H9 (cell line): ENCODE results near the gene PPP1R17. TPM values are rescaled to one million over a fixed set of nuclear protein-coding genes. Genes with fewer than 3 reads are reported as not detected.
A peak's percentile ranks its signal among the peaks of the same experiment; 100 is the strongest.

ENCODE experiments used
- DNase-seq: peaks from one replicate; pipeline ENCODE4 v3.0.0-alpha.2; 2017
- H2AFZ ChIP-seq: one replicate; pipeline ENCODE4 v1.6.1; 2013; ENCODE audit warnings: mild to moderate bottlenecking, low read length, control low read depth, moderate library complexity
- H2AK5ac ChIP-seq: 2 replicates; pipeline ENCODE4 v1.6.1; 2013; ENCODE audit warnings: low read length, control low read depth, mixed read lengths; ENCODE audit not compliant: insufficient read length
- H2BK120ac ChIP-seq: one replicate; pipeline ENCODE4 v1.6.1; 2013; ENCODE audit warnings: low read depth, mild to moderate bottlenecking, low read length, control low read depth, inconsistent platforms; ENCODE audit not compliant: poor library complexity, severe bottlenecking
- H2BK12ac ChIP-seq: 2 replicates; pipeline ENCODE4 v1.6.1; 2013; ENCODE audit warnings: low read length, control low read depth, mixed read lengths, low read depth; ENCODE audit not compliant: insufficient read length
- H2BK15ac ChIP-seq: 2 replicates; pipeline ENCODE4 v1.6.1; 2013; ENCODE audit warnings: low read depth, low read length, control low read depth
- H2BK20ac ChIP-seq: one replicate; pipeline ENCODE4 v1.6.1; 2013; ENCODE audit warnings: low read depth, mild to moderate bottlenecking, low read length, control low read depth, inconsistent platforms; ENCODE audit not compliant: poor library complexity, severe bottlenecking
- H2BK5ac ChIP-seq: 2 replicates; pipeline ENCODE4 v1.6.1; 2013; ENCODE audit warnings: low read length, control low read depth, mixed read lengths; ENCODE audit not compliant: insufficient read length
- H3K14ac ChIP-seq: 2 replicates; pipeline ENCODE4 v1.6.1; 2013; ENCODE audit warnings: low read length, control low read depth; ENCODE audit not compliant: insufficient read depth
- H3K18ac ChIP-seq: 2 replicates; pipeline ENCODE4 v1.6.1; 2013; ENCODE audit warnings: low read depth, mild to moderate bottlenecking, mixed read lengths, low read length, control low read depth; ENCODE audit not compliant: insufficient read length
- H3K23ac ChIP-seq: 2 replicates; pipeline ENCODE4 v1.6.1; 2013; ENCODE audit warnings: low read length, control low read depth, mixed read lengths, low read depth; ENCODE audit not compliant: insufficient read length
- H3K23me2 ChIP-seq: 2 replicates; pipeline ENCODE4 v1.6.1; 2013; ENCODE audit warnings: low read depth, mild to moderate bottlenecking, mixed read lengths, low read length, control low read depth; ENCODE audit not compliant: insufficient read length, poor library complexity, severe bottlenecking
- H3K27ac ChIP-seq: 2 replicates; pipeline ENCODE4 v1.5.1; 2013; ENCODE audit warnings: low read length, control low read depth, mixed read lengths, low read depth; ENCODE audit not compliant: insufficient read length
- H3K27me3 ChIP-seq: 2 replicates; pipeline ENCODE4 v1.6.1; 2013; ENCODE audit warnings: low read length, control low read depth, inconsistent platforms; ENCODE audit not compliant: insufficient read depth
- H3K4ac ChIP-seq: 2 replicates; pipeline ENCODE4 v1.6.1; 2013; ENCODE audit warnings: low read depth, mild to moderate bottlenecking, control low read depth, inconsistent platforms, low read length, moderate library complexity
- H3K4me1 ChIP-seq: 2 replicates; pipeline ENCODE4 v1.6.1; 2013; ENCODE audit warnings: low read length, control low read depth, inconsistent platforms; ENCODE audit not compliant: insufficient read depth
- H3K4me2 ChIP-seq: 2 replicates; pipeline ENCODE4 v1.6.1; 2013; ENCODE audit warnings: low read length, control low read depth, mixed read lengths; ENCODE audit not compliant: insufficient read length, insufficient read depth
- H3K56ac ChIP-seq: 2 replicates; pipeline ENCODE4 v1.6.1; 2013; ENCODE audit warnings: low read depth, mild to moderate bottlenecking, mixed read lengths, low read length, control low read depth; ENCODE audit not compliant: insufficient read length
- H3K79me1 ChIP-seq: 2 replicates; pipeline ENCODE4 v1.6.1; 2013; ENCODE audit warnings: low read depth, mild to moderate bottlenecking, moderate library complexity, low read length, control low read depth, inconsistent platforms; ENCODE audit not compliant: insufficient read depth, poor library complexity, severe bottlenecking
- H3K79me2 ChIP-seq: 2 replicates; pipeline ENCODE4 v1.6.1; 2013; ENCODE audit warnings: low read length, control low read depth, inconsistent platforms; ENCODE audit not compliant: insufficient read depth
- H3K9ac ChIP-seq: 2 replicates; pipeline ENCODE4 v1.6.1; 2013; ENCODE audit warnings: low read length, control low read depth, mixed read lengths; ENCODE audit not compliant: insufficient read length; ENCODE audit errors: extremely low read depth
- H3K9me3 ChIP-seq: one replicate; pipeline ENCODE4 v1.6.1; 2013; ENCODE audit warnings: low read depth, low read length, inconsistent platforms; ENCODE audit not compliant: control insufficient read depth
- H3T11ph ChIP-seq: one replicate; pipeline ENCODE4 v1.6.1; 2013; ENCODE audit warnings: mild to moderate bottlenecking, low read length, control low read depth, inconsistent platforms
- H4K20me1 ChIP-seq: one replicate; pipeline ENCODE4 v1.6.1; 2013; ENCODE audit not compliant: control insufficient read depth, insufficient read length, insufficient read depth
- H4K5ac ChIP-seq: 2 replicates; pipeline ENCODE4 v1.6.1; 2013; ENCODE audit warnings: low read depth, mild to moderate bottlenecking, mixed read lengths, low read length, control low read depth; ENCODE audit not compliant: insufficient read length
- H4K8ac ChIP-seq: replicated peaks from 2 replicates; pipeline ENCODE4 v1.6.1; 2013; ENCODE audit warnings: low read length, control low read depth, mixed read lengths, low read depth; ENCODE audit not compliant: insufficient read length
- H4K91ac ChIP-seq: 2 replicates; pipeline ENCODE4 v1.6.1; 2013; ENCODE audit warnings: low read depth, mild to moderate bottlenecking, moderate library complexity, mixed read lengths, low read length, control low read depth; ENCODE audit not compliant: insufficient read length
- H3K27ac Mint-ChIP-seq, 3 experiments: 2 replicates in 2 of 3; 3 replicates in 1 of 3; pipeline ENCODE4 v1.8.0; 2020 to 2021; ENCODE audit warnings: mixed read lengths in 3 of 3, mild to moderate bottlenecking in 1 of 3, moderate library complexity in 1 of 3
- H3K27me3 Mint-ChIP-seq: 2 replicates; pipeline ENCODE4 v1.8.0; 2021; ENCODE audit warnings: low read depth, mild to moderate bottlenecking, moderate library complexity, mixed read lengths
- H3K36me3 Mint-ChIP-seq, 3 experiments: 2 replicates in 2 of 3; 3 replicates in 1 of 3; pipeline ENCODE4 v1.8.0; 2020 to 2021; ENCODE audit warnings: low read depth in 3 of 3, mixed read lengths in 3 of 3; ENCODE audit not compliant: insufficient read depth in 1 of 3
- H3K4me1 Mint-ChIP-seq, 2 experiments: 2 replicates each; pipeline ENCODE4 v1.8.0; 2020; ENCODE audit warnings: mixed read lengths in 2 of 2
- H3K4me3 Mint-ChIP-seq, 2 experiments: 2 replicates in 1 of 2; 3 replicates in 1 of 2; pipeline ENCODE4 v1.8.0; 2020 to 2021; ENCODE audit warnings: mild to moderate bottlenecking in 2 of 2, mixed read lengths in 2 of 2, moderate library complexity in 1 of 2
- H3K9me3 Mint-ChIP-seq, 2 experiments: 2 replicates in 1 of 2; 3 replicates in 1 of 2; pipeline ENCODE4 v1.8.0; 2020; ENCODE audit warnings: mild to moderate bottlenecking in 2 of 2, mixed read lengths in 2 of 2, moderate library complexity in 1 of 2
- WGBS: extraction: QIAGEN DNeasy Blood & Tissue Kit; methylation state at CpG from one replicate; pipeline ENCODE4 v1.1.7; 2013; ENCODE audit warnings: missing lambda C conversion rate, low lambda C conversion rate, mixed read lengths; ENCODE audit not compliant: insufficient read length; ENCODE audit errors: extremely low coverage; 5-methylcytosine and 5-hydroxymethylcytosine counted together
- long read RNA-seq: library from polyadenylated mRNA; unstranded; transcript quantifications from one replicate; pipeline ENCODE4 v2.0.0, GENCODE V29; 2020
- total RNA-seq: library from RNA; stranded (reverse); gene quantifications from 2 replicates; pipeline ENCODE4 v1.2.1, GENCODE V29; 2021
- TF ChIP-seq, protein P1 (sequence below): fragments of 200-600 bp; sonication (generic); conservative IDR thresholded peaks from 3 replicates; pipeline ENCODE4 v1.8.0; 2021; ENCODE audit warnings: antibody characterized with exemption, mild to moderate bottlenecking

The PPP1R17 gene
- total RNA-seq, result 1.2 and 1.7 TPM in 2 replicates
- long read RNA-seq, transcript PPP1R17-201 (5 exons, 2,268 nt), result major isoform, 27 of 34 reads
- long read RNA-seq, partial matches to known transcripts, result 2 of 34 reads
- long read RNA-seq, other reads (novel, unspliced or antisense), result 5 of 34 reads

DNA sequence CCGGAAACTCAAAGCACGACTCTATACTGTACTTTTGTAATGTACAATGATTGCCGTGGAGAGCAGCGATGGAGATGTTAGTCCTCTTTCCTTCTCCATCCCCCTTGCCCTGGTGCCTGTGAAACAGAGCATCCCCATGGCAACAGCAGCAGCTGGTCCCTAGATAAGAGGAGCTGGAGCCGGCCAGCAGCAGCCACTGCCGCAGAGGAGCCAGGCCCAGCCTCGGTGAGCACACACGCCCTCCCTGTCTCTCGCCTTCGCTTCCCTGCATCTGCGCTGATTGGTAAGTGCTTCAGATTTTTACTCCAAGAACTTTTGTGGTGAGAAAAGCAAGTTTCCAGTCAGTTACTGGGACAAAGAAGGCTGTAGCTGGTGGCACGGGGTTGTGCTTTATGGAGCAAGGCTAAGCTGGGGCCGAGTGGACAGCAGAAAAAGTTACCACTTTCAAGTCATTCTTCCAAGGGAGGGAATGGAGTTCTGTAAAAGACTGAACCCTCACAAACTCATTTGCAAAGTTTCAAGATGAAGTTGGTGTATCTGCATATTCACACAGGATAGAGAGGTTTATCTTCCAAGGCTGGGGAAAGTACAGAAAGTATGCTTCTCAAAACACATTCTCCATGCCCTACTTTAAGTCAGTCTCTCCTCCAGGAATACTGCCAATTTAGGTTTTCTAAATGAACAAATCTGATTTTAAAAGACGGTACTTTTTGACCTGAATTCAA, at the start of gene PPP1R17:
TSS of gene PPP1R17 (plus strand) at position 192 of the 725 bp plus-strand sequence. CDS start 5,227 bp downstream, outside the sequence.
- no peak within 1 kb of the TSS for H2BK20ac ChIP-seq

More for the DNA sequence above, at the start of gene PPP1R17:
- H3K79me1 ChIP-seq, result no peaks in the 10 kb centered on the region
- H4K91ac ChIP-seq, result no peak within 1 kb of the TSS
- H3T11ph ChIP-seq, result no peak within 1 kb of the TSS
- H3K79me2 ChIP-seq, result no peaks in the 10 kb centered on the region
- peak within 1 kb of the TSS in 1 of 3 experiments; percentile 22; a peak in 1 of 7 replicates for H3K27ac Mint-ChIP-seq
- no peak within 1 kb of the TSS for H2AK5ac ChIP-seq
- H3K9me3 Mint-ChIP-seq, result no peaks in the 10 kb centered on the region; a peak in 1 of 5 replicates
- H3K27me3 Mint-ChIP-seq, result peaks cover 12% of the 10 kb centered on the region; the same call in 1 of the 2 replicates
- no peak within 1 kb of the TSS for H2BK12ac ChIP-seq
- peak; percentile 57 for DNase-seq
- H3K36me3 Mint-ChIP-seq, result no peaks in the 10 kb centered on the region
- no peak within 1 kb of the TSS for H2BK15ac ChIP-seq
- no peak within 1 kb of the TSS for H4K5ac ChIP-seq
- TF ChIP-seq, protein P1, sequence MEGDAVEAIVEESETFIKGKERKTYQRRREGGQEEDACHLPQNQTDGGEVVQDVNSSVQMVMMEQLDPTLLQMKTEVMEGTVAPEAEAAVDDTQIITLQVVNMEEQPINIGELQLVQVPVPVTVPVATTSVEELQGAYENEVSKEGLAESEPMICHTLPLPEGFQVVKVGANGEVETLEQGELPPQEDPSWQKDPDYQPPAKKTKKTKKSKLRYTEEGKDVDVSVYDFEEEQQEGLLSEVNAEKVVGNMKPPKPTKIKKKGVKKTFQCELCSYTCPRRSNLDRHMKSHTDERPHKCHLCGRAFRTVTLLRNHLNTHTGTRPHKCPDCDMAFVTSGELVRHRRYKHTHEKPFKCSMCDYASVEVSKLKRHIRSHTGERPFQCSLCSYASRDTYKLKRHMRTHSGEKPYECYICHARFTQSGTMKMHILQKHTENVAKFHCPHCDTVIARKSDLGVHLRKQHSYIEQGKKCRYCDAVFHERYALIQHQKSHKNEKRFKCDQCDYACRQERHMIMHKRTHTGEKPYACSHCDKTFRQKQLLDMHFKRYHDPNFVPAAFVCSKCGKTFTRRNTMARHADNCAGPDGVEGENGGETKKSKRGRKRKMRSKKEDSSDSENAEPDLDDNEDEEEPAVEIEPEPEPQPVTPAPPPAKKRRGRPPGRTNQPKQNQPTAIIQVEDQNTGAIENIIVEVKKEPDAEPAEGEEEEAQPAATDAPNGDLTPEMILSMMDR, result no peak
- H3K9ac ChIP-seq, result no peak within 1 kb of the TSS
- H3K18ac ChIP-seq, result no peak within 1 kb of the TSS
- H4K20me1 ChIP-seq, result no peaks in the 10 kb centered on the region
- H3K23ac ChIP-seq, result no peak within 1 kb of the TSS
- H4K8ac ChIP-seq, result no peak within 1 kb of the TSS
- H3K4me1 ChIP-seq, result peaks cover 21% of the 10 kb centered on the region
- H2AFZ ChIP-seq, result no peak within 1 kb of the TSS
- no peak within 1 kb of the TSS for H3K56ac ChIP-seq
- H3K4me2 ChIP-seq, result no peak within 1 kb of the TSS
- no peak within 1 kb of the TSS for H3K4ac ChIP-seq
- H2BK120ac ChIP-seq, result no peak within 1 kb of the TSS
- H3K4me1 Mint-ChIP-seq, result peaks cover 35 to 49% of the 10 kb centered on the region in 2 experiments
- H3K14ac ChIP-seq, result no peak within 1 kb of the TSS
- peak within 1 kb of the TSS; percentile 23 to 38; a peak in 3 of 5 replicates for H3K4me3 Mint-ChIP-seq
- no peaks in the 10 kb centered on the region for H3K27me3 ChIP-seq
- no peaks in the 10 kb centered on the region for H3K23me2 ChIP-seq
- WGBS, result no CpG with 5 or more reads among the region's 14 CpGs
- no peak within 1 kb of the TSS for H3K27ac ChIP-seq
- H3K9me3 ChIP-seq, result no peaks in the 10 kb centered on the region
- no peak within 1 kb of the TSS for H2BK5ac ChIP-seq
